Esophagus muscularis mucosa (tissue), 3 donors: ENCODE data around the gene TTC3.

Experiments used
- POLR2A ChIP-seq: fragments of 450-650 bp; IDR thresholded peaks from one replicate; pipeline ENCODE4 v1.6.1; 2017; ENCODE audit warnings: antibody characterized with exemption, moderate library complexity, mild to moderate bottlenecking, low read depth
- POLR2AphosphoS5 ChIP-seq, 2 donors: sonication (generic); formaldehyde crosslinking; IDR thresholded peaks; one replicate each; pipeline ENCODE4 v1.6.1; 2017; ENCODE audit warnings: antibody characterized with exemption in 2 of 2
- TF ChIP-seq, protein P1 (sequence below), 3 experiments: fragments of 200-600 bp in 2 of 3; fragments of 450-650 bp in 1 of 3; sonication (generic) in 2 of 3; IDR thresholded peaks; one replicate each; pipeline ENCODE4 v1.5.1; 2017 to 2019; ENCODE audit warnings: antibody characterized with exemption in 3 of 3, mild to moderate bottlenecking in 2 of 3, moderate library complexity in 1 of 3

DNA sequence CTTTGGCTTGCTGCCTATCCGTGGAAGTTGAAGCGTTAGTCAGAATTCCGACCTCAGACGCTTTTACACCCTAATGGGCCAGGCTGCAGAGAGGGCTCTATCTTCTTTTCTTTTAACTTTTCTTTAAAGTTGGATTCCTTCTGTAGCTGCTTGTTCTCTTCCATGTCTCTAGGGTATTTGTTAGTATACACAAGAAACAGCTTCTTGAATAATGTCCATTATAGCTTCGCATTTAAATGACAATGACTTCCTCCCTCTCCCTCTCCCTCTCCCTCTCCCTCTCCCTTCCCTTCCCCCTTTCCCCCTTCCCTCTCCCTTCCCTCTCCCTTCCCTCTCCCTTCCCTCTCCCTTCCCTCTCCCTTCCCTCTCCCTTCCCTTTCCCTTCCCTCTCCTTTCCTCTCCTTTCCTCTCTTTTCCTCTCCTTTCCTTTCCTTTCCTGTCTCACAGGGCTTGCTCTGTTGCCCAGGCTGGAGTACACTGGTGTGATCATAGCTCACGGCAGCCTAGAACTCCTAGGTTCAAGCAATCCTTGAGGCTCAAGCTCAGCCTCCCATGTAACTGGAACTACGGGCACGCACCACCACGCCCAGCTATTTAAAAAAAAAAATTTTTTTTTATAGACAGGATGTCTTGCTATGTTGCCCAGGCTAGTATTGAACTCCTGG is 33.5 kb upstream of the TTC3 start:
- TF ChIP-seq, protein P1, sequence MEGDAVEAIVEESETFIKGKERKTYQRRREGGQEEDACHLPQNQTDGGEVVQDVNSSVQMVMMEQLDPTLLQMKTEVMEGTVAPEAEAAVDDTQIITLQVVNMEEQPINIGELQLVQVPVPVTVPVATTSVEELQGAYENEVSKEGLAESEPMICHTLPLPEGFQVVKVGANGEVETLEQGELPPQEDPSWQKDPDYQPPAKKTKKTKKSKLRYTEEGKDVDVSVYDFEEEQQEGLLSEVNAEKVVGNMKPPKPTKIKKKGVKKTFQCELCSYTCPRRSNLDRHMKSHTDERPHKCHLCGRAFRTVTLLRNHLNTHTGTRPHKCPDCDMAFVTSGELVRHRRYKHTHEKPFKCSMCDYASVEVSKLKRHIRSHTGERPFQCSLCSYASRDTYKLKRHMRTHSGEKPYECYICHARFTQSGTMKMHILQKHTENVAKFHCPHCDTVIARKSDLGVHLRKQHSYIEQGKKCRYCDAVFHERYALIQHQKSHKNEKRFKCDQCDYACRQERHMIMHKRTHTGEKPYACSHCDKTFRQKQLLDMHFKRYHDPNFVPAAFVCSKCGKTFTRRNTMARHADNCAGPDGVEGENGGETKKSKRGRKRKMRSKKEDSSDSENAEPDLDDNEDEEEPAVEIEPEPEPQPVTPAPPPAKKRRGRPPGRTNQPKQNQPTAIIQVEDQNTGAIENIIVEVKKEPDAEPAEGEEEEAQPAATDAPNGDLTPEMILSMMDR (IDR thresholded peaks at IDR 0.05), result no peak
- TF ChIP-seq POLR2A (no peak), POLR2AphosphoS5 (IDR thresholded peaks at IDR 0.05) (no peak)
